ENCODE measurements around the gene DLG2.
"Not testable (repeated sequence)": the region's sequence is repeated elsewhere in the genome, so short reads cannot be mapped to it uniquely, and the experiment has no call there.

DLG2 gene

DNA sequence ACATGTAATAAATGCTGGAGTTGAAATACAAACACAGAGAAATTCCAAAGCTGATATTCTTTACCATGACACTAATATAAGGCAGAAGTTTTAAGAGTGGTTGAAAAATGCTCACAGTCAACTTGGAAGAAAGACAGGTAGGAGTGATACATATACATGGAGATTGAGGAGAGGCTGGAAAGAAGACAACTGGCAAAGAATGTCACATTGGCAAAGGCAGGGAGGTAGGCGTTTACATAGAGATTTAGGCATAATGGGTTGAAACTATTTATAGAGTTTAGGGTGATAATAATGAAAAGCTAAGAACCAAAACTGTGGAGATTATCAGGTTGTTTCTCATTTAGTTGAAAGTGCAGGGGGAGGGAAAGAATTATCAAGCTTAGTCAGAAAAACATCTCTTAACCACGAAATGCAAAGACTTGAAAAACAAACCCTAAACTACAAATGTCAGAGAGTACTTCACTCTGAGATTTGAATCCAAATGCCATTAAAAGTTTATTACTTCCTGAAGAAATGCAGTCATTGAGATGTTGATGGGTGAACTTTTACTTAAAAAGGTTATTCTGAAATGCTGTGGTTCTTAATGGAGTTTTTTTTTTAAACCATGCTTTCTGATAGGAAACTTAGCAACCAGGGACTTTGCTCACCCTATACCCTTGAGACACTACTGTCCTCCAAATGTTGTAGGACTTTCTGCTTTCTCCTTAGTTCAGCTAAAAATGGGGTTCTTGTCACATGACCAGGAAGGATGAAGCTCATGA, 2202.6 kb downstream of the DLG2 start:
- DNase-seq (ENCODE audit: low spot score in 2 of 2): no peak
- Mint-ChIP-seq H3K9me3 (peaks cover 25% of the 10 kb centered on the region), H3K4me3 (no peak overlapping the region), H3K4me1 (no peaks in the 10 kb centered on the region), H3K36me3 (peaks cover 15% of the 10 kb centered on the region), H3K27ac (no peak overlapping the region), H3K27me3 (peaks cover 14% of the 10 kb centered on the region)
- no peak for ATAC-seq (ENCODE audit: low read depth)

DNA sequence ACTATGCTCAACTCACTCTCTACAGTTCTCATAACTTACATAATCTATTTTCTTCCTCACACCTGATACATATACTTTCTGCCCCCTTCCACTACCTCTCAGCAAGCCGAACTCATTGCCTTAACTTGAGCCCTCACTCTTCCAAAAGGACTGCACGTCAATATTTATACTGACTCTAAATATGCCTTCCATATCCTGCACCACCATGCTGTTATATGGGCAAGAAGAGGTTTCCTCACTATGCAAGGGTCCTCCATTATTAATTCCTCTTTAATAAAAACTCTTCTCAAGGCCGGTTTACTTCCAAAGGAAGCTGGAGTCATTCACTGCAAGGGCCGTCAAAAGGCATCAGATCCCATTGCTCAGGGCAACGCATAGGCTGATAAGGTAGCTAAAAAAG, 2204.5 kb downstream of the DLG2 start:
- Mint-ChIP-seq H3K36me3 (peaks cover 15% of the 10 kb centered on the region), H3K27me3 (peaks cover 14% of the 10 kb centered on the region), H3K9me3 (peaks cover 25% of the 10 kb centered on the region)
- ATAC-seq (ENCODE audit: low read depth); H3K4me1 Mint-ChIP-seq; H3K4me3 Mint-ChIP-seq; H3K27ac Mint-ChIP-seq; DNase-seq (ENCODE audit: low spot score in 2 of 2): not testable (repeated sequence)

DNA sequence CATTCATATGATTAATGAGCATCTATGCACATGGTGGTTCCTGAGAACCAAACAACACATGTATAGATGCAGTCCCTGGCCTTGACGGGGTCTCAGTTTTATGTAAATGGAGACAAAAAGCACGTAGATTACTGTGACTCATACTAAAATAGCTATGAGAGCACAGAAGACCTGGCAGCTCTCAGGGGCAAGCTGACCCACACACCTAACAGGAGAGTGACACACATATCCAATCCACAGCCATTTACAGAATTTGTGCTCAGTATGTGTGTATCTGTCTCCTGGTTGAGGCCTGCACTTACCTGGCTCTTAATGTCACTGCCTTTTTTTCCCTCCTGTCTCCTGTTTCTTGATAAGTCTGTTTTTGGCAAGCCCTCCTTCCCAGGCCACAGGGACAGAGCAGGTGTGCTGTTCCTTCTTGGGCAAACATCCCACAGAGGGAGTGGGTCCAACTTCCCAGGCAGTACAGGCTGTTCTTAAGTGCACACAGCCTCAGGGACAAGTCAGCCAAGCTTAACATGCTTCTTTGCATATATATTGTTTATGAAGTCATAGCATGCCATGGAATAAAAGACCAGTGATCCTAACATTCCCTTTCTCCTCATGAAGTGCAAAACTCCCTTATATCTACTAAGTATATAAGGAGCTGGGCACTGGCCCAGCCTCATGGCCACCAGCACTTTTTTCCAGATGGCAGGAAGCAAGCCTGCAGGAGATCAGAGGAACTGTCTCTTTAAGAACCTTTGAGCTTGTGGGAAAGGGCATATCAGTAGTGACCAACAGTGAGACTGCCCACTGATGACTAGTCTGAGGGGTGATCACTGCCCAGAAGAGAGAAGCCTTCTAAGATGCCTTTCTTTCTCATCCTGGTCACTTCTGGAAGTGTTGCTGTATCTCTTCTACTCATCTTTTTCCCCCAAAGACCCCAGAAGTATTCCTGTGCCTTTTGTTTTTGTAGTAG, 2216.3 kb downstream of the DLG2 start:
- no peak overlapping the region for H3K27ac Mint-ChIP-seq
- H3K4me3 Mint-ChIP-seq: no peak overlapping the region
- H3K4me1 Mint-ChIP-seq: no peaks in the 10 kb centered on the region
- H3K36me3 Mint-ChIP-seq: no peaks in the 10 kb centered on the region
- DNase-seq (ENCODE audit: low spot score in 2 of 2) (no peak), ATAC-seq (ENCODE audit: low read depth) (no peak)
- peaks cover 2% of the 10 kb centered on the region for H3K9me3 Mint-ChIP-seq
- peaks cover 2% of the 10 kb centered on the region for H3K27me3 Mint-ChIP-seq

DNA sequence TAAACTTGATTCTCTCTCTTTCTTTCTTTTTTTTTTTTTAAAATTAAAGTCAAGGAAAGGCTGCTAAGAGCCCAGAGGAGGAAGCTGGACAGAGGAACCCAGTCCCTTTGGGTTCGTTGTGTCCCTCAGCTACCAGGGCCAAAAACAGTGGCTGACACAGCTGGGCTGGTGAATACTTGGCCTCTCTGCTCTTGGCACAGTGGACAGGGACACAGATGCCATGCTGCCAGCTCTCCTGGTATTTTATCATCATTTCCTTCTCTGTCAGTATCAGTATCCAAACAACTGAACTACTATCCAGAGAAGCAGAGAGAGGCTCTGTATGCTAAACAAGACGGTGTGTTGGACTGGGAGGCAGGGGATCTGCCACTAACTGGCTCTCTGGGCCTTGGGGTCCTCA, 2217.3 kb downstream of the DLG2 start:
- H3K4me1 Mint-ChIP-seq: no peaks in the 10 kb centered on the region
- no peak overlapping the region for H3K4me3 Mint-ChIP-seq
- no peaks in the 10 kb centered on the region for H3K36me3 Mint-ChIP-seq
- ATAC-seq (ENCODE audit: low read depth): no peak
- no peak for DNase-seq (ENCODE audit: low spot score in 2 of 2)
- no peak overlapping the region for H3K27ac Mint-ChIP-seq
- H3K9me3 Mint-ChIP-seq: peaks cover 2% of the 10 kb centered on the region
- H3K27me3 Mint-ChIP-seq: peaks cover 4% of the 10 kb centered on the region

DNA sequence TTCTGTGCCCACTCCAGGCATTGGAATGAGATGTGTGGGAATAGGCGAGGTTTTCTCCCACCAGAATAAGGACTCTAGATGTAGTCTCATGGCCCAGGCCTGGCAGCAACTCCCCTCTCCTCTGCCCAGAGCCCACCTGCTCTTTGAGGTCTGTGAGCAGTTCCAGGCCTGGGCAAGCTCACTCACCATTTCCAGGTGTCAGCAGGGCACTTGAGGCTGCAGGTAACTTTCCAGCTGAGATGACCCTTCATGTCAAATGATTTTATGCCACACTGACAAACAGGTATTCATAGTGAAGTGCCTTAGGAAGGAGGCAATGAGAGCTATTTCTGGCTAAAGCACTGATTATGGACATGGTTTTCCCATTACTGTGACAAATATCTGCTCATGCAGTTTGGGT, 2217.7 kb downstream of the DLG2 start:
- peaks cover 4% of the 10 kb centered on the region for H3K27me3 Mint-ChIP-seq
- no peaks in the 10 kb centered on the region for H3K4me1 Mint-ChIP-seq
- no peak for DNase-seq (ENCODE audit: low spot score in 2 of 2)
- ATAC-seq (ENCODE audit: low read depth): no peak
- no peak overlapping the region for H3K27ac Mint-ChIP-seq
- no peaks in the 10 kb centered on the region for H3K36me3 Mint-ChIP-seq
- H3K4me3 Mint-ChIP-seq: no peak overlapping the region
- peaks cover 2% of the 10 kb centered on the region for H3K9me3 Mint-ChIP-seq

DNA sequence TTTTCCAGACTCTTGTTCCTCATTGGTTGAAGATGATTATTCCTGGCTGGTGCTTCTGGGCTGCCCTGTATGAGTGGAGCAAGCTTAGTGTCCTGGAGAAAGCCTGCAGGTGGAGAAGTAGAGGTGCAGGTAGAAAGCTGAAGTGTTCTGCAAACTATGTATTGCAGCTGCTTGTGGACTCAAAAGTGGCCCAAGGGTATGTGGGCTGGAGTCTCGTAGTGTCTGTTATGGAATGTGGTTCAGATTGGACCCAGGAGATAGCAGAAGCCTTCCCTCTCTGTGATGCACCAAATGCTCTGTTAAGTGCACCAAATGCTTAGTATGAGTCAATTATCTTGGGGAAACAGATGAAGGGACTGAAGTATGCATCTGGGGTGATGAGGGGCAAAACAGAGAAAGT, 2218.2 kb downstream of the DLG2 start:
- no peaks in the 10 kb centered on the region for H3K4me1 Mint-ChIP-seq
- ATAC-seq (ENCODE audit: low read depth) (no peak), DNase-seq (ENCODE audit: low spot score in 2 of 2) (no peak)
- H3K36me3 Mint-ChIP-seq: no peaks in the 10 kb centered on the region
- H3K27ac Mint-ChIP-seq: no peak overlapping the region
- peaks cover 4% of the 10 kb centered on the region for H3K27me3 Mint-ChIP-seq
- peaks cover 2% of the 10 kb centered on the region for H3K9me3 Mint-ChIP-seq
- no peak overlapping the region for H3K4me3 Mint-ChIP-seq

Data from memory B cell (primary cell).